SK-N-SH treated with all-trans-retinoic acid at 6 μM for 48 hours (cell line): Measurements from ENCODE around the gene CLEC16A.

Experiments
- ATAC-seq: fragments of 200-7000 bp; cut with Tn5 transposase; 3 replicates; pipeline ENCODE4 v1.9.1; 2020; ENCODE audit warnings: mild to moderate bottlenecking, moderate library complexity
- ARNTL ChIP-seq: fragments of 450-650 bp; formaldehyde crosslinking; IDR thresholded peaks from 2 replicates; pipeline ENCODE4 v1.5.0; 2020; ENCODE audit warnings: low read depth, mild to moderate bottlenecking, moderate library complexity, borderline replicate concordance
- BACH2 ChIP-seq: fragments of 250-450 bp; sonication (Bioruptor Pico); IDR thresholded peaks from 2 replicates; pipeline ENCODE4 v1.9.0; 2021; ENCODE audit warnings: mild to moderate bottlenecking, borderline replicate concordance
- CSDC2 ChIP-seq: fragments of 250-450 bp; sonication (Bioruptor Pico); IDR thresholded peaks from 2 replicates; pipeline ENCODE4 v1.5.0; 2020; ENCODE audit warnings: mild to moderate bottlenecking, moderate library complexity
- CSRNP3 ChIP-seq: fragments of 250-450 bp; sonication (Bioruptor Pico); IDR thresholded peaks from 2 replicates; pipeline ENCODE4 v1.5.1; 2021; ENCODE audit warnings: mild to moderate bottlenecking, moderate library complexity
- ESRRG ChIP-seq: fragments of 250-450 bp; sonication (Bioruptor Pico); IDR thresholded peaks from 2 replicates; pipeline ENCODE4 v1.6.1; 2021; ENCODE audit warnings: mild to moderate bottlenecking
- GLIS3 ChIP-seq: fragments of 250-450 bp; sonication (Bioruptor Pico); IDR thresholded peaks from 2 replicates; pipeline ENCODE4 v1.5.0; 2020; ENCODE audit warnings: mild to moderate bottlenecking, moderate library complexity
- ISL1 ChIP-seq: fragments of 250-450 bp; sonication (Bioruptor Pico); IDR thresholded peaks from 2 replicates; pipeline ENCODE4 v2.1.2; 2022; ENCODE audit warnings: mild to moderate bottlenecking, moderate library complexity
- OSR1 ChIP-seq: fragments of 250-450 bp; sonication (Bioruptor Pico); IDR thresholded peaks from 2 replicates; pipeline ENCODE4 v1.8.0; 2022; ENCODE audit warnings: moderate library complexity, mild to moderate bottlenecking, inconsistent platforms
- PPARA ChIP-seq: fragments of 250-450 bp; sonication (Bioruptor Pico); IDR thresholded peaks from 2 replicates; pipeline ENCODE4 v1.5.0; 2020; ENCODE audit warnings: mild to moderate bottlenecking, borderline replicate concordance
- RARB ChIP-seq: fragments of 250-450 bp; sonication (Bioruptor Pico); IDR thresholded peaks from 2 replicates; pipeline ENCODE4 v1.8.0; 2021; ENCODE audit warnings: mild to moderate bottlenecking, moderate library complexity
- SNAI2 ChIP-seq: fragments of 250-450 bp; sonication (Bioruptor Pico); IDR thresholded peaks from 2 replicates; pipeline ENCODE4 v1.5.0; 2020; ENCODE audit warnings: mild to moderate bottlenecking, moderate library complexity
- TCF4 ChIP-seq: fragments of 250-450 bp; sonication (Bioruptor Pico); IDR thresholded peaks from 2 replicates; pipeline ENCODE4 v1.8.0; 2021; ENCODE audit warnings: mild to moderate bottlenecking, moderate library complexity, borderline replicate concordance
- TOX ChIP-seq: fragments of 250-450 bp; sonication (Bioruptor Pico); IDR thresholded peaks from 2 replicates; pipeline ENCODE4 v1.8.0; 2021; ENCODE audit warnings: mild to moderate bottlenecking, moderate library complexity, borderline replicate concordance
- TSHZ2 ChIP-seq: fragments of 250-450 bp; sonication (Bioruptor Pico); IDR thresholded peaks from 2 replicates; pipeline ENCODE4 v1.5.0; 2020; ENCODE audit warnings: mild to moderate bottlenecking, moderate library complexity
- ZC3H10 ChIP-seq: fragments of 250-450 bp; sonication (Bioruptor Pico); IDR thresholded peaks from 2 replicates; pipeline ENCODE4 v1.5.1; 2021; ENCODE audit warnings: mild to moderate bottlenecking, moderate library complexity
- ZFP3 ChIP-seq: fragments of 250-450 bp; sonication (Bioruptor Pico); IDR thresholded peaks from 2 replicates; pipeline ENCODE4 v1.5.0; 2020; ENCODE audit warnings: mild to moderate bottlenecking, moderate library complexity
- ZFP30 ChIP-seq: fragments of 450-650 bp; formaldehyde crosslinking; IDR thresholded peaks from 2 replicates; pipeline ENCODE4 v1.5.0; 2022; ENCODE audit warnings: mild to moderate bottlenecking, moderate library complexity
- ZNF565 ChIP-seq: fragments of 450-650 bp; formaldehyde crosslinking; conservative IDR thresholded peaks from 2 replicates; pipeline ENCODE4 v1.5.0; 2020; ENCODE audit warnings: low read depth, mild to moderate bottlenecking, moderate library complexity
- ZNF70 ChIP-seq: fragments of 450-650 bp; formaldehyde crosslinking; IDR thresholded peaks from 2 replicates; pipeline ENCODE4 v1.5.0; 2020; ENCODE audit warnings: mild to moderate bottlenecking, moderate library complexity
- ZNF8 ChIP-seq: fragments of 450-650 bp; formaldehyde crosslinking; IDR thresholded peaks from 2 replicates; pipeline ENCODE4 v1.5.0; 2020; ENCODE audit warnings: mild to moderate bottlenecking, moderate library complexity
- TF ChIP-seq, protein P1 (sequence below): fragments of 250-450 bp; sonication (Bioruptor Pico); IDR thresholded peaks from 2 replicates; pipeline ENCODE4 v1.5.1; 2020; ENCODE audit warnings: low read depth, mild to moderate bottlenecking, moderate library complexity
- TF ChIP-seq, protein P2 (sequence below): fragments of 250-450 bp; sonication (Bioruptor Pico); IDR thresholded peaks from 2 replicates; pipeline ENCODE4 v1.8.0; 2020; ENCODE audit warnings: mild to moderate bottlenecking, moderate library complexity, borderline replicate concordance

CLEC16A gene

DNA sequence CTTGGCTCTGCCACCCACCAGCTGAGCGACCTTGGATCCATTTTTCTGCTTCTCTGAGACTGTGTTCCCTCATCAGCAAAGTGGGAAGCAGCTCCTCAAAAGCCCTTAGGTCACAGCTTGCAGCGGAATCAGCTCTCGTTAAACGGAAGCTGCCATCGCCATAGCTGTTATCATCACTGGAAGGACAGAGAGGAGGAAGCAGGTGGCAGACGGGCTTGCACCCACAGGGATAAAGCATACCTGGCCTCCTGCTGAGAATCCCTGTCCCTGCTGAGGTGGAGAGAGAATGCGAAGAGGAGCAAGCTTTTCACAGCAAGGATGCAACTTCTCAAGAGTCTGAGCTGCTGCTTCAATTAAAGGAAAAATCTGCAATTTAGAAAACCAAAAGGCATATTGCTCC, 106.6 kb downstream of the CLEC16A start:
- ATAC-seq = no peak
- no peak for TF ChIP-seq ZC3H10
- no peak for TF ChIP-seq BACH2 (CRISPR knock-in tag)
- no peak for TF ChIP-seq CSRNP3 (CRISPR knock-in tag)
- no peak for TF ChIP-seq ZNF8 (CRISPR knock-in tag)
- no peak for TF ChIP-seq ZFP3 (CRISPR knock-in tag)
- TF ChIP-seq RARB = no peak
- no peak for TF ChIP-seq ZFP30

- ATAC-seq = no peak
- no peak for TF ChIP-seq SNAI2 (CRISPR knock-in tag)
- TF ChIP-seq CSRNP3 (CRISPR knock-in tag) = no peak
- no peak for TF ChIP-seq ZFP30
- TF ChIP-seq PPARA (CRISPR knock-in tag) = no peak
- no peak for TF ChIP-seq ZC3H10
- no peak for TF ChIP-seq ARNTL (CRISPR knock-in tag)
- no peak for TF ChIP-seq OSR1 (CRISPR knock-in tag)
- no peak for TF ChIP-seq ZNF8 (CRISPR knock-in tag)
- no peak for TF ChIP-seq ZNF70
- no peak for TF ChIP-seq ZNF565 (CRISPR knock-in tag)
- TF ChIP-seq, protein P1, sequence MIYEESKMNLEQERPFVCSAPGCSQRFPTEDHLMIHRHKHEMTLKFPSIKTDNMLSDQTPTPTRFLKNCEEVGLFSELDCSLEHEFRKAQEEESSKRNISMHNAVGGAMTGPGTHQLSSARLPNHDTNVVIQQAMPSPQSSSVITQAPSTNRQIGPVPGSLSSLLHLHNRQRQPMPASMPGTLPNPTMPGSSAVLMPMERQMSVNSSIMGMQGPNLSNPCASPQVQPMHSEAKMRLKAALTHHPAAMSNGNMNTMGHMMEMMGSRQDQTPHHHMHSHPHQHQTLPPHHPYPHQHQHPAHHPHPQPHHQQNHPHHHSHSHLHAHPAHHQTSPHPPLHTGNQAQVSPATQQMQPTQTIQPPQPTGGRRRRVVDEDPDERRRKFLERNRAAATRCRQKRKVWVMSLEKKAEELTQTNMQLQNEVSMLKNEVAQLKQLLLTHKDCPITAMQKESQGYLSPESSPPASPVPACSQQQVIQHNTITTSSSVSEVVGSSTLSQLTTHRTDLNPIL (CRISPR knock-in tag) = no peak
- no peak for TF ChIP-seq TCF4
- no peak for TF ChIP-seq ZFP3 (CRISPR knock-in tag)
- TF ChIP-seq ESRRG (CRISPR knock-in tag) = no peak
- no peak for TF ChIP-seq RARB
- TF ChIP-seq ISL1 (CRISPR knock-in tag) = no peak
- TF ChIP-seq, protein P2, sequence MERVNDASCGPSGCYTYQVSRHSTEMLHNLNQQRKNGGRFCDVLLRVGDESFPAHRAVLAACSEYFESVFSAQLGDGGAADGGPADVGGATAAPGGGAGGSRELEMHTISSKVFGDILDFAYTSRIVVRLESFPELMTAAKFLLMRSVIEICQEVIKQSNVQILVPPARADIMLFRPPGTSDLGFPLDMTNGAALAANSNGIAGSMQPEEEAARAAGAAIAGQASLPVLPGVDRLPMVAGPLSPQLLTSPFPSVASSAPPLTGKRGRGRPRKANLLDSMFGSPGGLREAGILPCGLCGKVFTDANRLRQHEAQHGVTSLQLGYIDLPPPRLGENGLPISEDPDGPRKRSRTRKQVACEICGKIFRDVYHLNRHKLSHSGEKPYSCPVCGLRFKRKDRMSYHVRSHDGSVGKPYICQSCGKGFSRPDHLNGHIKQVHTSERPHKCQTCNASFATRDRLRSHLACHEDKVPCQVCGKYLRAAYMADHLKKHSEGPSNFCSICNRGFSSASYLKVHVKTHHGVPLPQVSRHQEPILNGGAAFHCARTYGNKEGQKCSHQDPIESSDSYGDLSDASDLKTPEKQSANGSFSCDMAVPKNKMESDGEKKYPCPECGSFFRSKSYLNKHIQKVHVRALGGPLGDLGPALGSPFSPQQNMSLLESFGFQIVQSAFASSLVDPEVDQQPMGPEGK (CRISPR knock-in tag) = no peak
- TF ChIP-seq TOX (CRISPR knock-in tag) = no peak
- TF ChIP-seq TSHZ2 (CRISPR knock-in tag) = no peak
- TF ChIP-seq CSDC2 (CRISPR knock-in tag) = no peak
- TF ChIP-seq, all 23 proteins: peak for 0
These were observed 107.1 kb downstream of the CLEC16A start for GRCh38 chr16:11051430-11051829.

GRCh38 chr16:11051879-11052808, 107.8 kb downstream of the CLEC16A start:
- TF ChIP-seq ZNF8 (CRISPR knock-in tag) (no peak), RARB (no peak), SNAI2 (CRISPR knock-in tag) (no peak), CSRNP3 (CRISPR knock-in tag) (no peak), ZC3H10 (no peak), GLIS3 (no peak), ZFP3 (CRISPR knock-in tag) (no peak), ARNTL (CRISPR knock-in tag) (no peak), TCF4 (no peak), CSDC2 (CRISPR knock-in tag) (no peak)
- ATAC-seq = no peak
